ENCODE results near the gene TAF11L2.
"Not testable (repeated sequence)": the region's sequence is repeated elsewhere in the genome, so short reads cannot be mapped to it uniquely, and the experiment has no call there.

Gene TAF11L2

DNA sequence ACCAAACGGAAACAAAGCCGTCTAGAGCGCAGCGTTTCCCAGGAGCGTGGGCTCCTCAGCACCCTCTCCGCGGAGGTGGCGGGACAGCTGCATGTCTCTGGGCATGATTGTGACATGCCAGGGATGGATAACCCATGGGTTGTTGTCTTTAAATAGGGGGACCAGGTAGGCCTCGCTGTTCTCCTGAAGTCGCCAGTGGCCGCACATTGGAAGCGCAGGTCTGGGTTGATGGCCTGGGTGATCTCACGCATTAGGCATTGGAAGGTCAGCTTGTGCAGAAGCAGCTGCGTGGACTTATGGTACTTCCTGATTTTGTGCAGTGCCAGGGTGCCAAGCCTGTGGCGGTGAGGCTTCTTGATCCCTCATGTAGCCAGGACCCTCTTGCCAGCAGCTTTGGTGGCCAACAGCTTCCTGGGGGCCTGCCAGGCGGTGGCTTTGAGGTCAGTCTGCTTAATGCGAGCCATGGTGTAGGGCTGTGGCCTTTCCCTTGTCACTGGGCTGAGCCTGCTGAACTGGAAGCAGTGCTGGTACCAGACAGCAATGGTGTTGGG is 13.8 kb downstream of the TAF11L2 start:
- Histone ChIP-seq H3K79me2 (ENCODE audit: control insufficient read depth, insufficient read depth, low read length, poor library complexity) (no peaks in the 10 kb centered on the region), H3K14ac (ENCODE audit: low read length) (no peak overlapping the region), H3K9me3 (ENCODE audit: insufficient read depth, low read depth, low read length) (no peaks in the 10 kb centered on the region), H4K91ac (ENCODE audit: low read depth, low read length) (no peak overlapping the region), H2BK12ac (ENCODE audit: low read length) (no peak overlapping the region), H3K27me3 (ENCODE audit: insufficient read depth, low read length) (no peaks in the 10 kb centered on the region), H4K12ac (ENCODE audit: low read depth, low read length) (no peak overlapping the region), H3K27ac (ENCODE audit: low read depth, low read length) (no peak overlapping the region), H3K4me3 (ENCODE audit: low read depth, low read length) (no peak overlapping the region), H3K4ac (ENCODE audit: low read depth, low read length) (no peak overlapping the region), H3K36me3 (ENCODE audit: control insufficient read depth in 1 of 2, insufficient read depth in 2 of 2, low read length in 2 of 2) (no peaks in the 10 kb centered on the region), H4K8ac (ENCODE audit: low read depth, low read length) (no peak overlapping the region), H3K4me2 (ENCODE audit: low read length) (no peak overlapping the region), H3K4me1 (ENCODE audit: control insufficient read depth in 1 of 2, insufficient read depth in 2 of 2, low read length in 2 of 2) (no peaks in the 10 kb centered on the region), H2BK120ac (ENCODE audit: insufficient read depth, low read length, poor library complexity) (no peak overlapping the region), H2BK5ac (ENCODE audit: low read depth, low read length, poor library complexity) (no peak overlapping the region), H2AFZ (ENCODE audit: insufficient read depth, low read length, poor library complexity) (no peak overlapping the region), H3K9ac (ENCODE audit: low read length) (no peak overlapping the region), H3K79me1 (ENCODE audit: low read length) (no peaks in the 10 kb centered on the region), H3K23ac (ENCODE audit: low read length) (no peak overlapping the region), H3K18ac (ENCODE audit: low read length) (no peak overlapping the region), H2AK5ac (ENCODE audit: low read length) (no peak overlapping the region)
- WGBS (ENCODE audit: extremely low coverage, insufficient coverage, insufficient read length), result no CpG with 5 or more reads among the region's 17 CpGs
- DNase-seq, result no peak

DNA sequence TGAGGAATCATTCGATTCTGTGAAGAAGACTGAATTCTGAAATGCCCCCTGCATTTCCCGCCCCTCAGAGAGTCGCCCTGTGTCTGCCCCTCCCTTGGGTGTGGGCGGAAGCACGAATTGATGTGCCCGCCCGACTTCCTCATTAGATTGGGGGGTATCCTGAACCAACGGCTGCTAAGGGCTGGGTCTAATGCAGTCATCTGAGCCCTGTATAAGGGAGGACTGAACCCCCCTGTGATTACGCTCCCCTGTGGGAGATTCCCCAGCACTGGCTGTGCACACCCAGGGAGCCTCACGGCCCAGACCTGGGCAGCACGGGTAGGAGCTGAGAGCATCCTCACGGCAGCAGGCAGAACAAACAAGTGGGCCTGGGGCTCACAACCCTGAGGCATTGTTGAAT is 19.5 kb downstream of the TAF11L2 start:
- not testable (repeated sequence) for H3K79me2 ChIP-seq (ENCODE audit: control insufficient read depth, insufficient read depth, low read length, poor library complexity); H3K14ac ChIP-seq (ENCODE audit: low read length); H2AFZ ChIP-seq (ENCODE audit: insufficient read depth, low read length, poor library complexity); H3K36me3 ChIP-seq (ENCODE audit: control insufficient read depth in 1 of 2, insufficient read depth in 2 of 2, low read length in 2 of 2); H3K4me2 ChIP-seq (ENCODE audit: low read length); H3K9me3 ChIP-seq (ENCODE audit: insufficient read depth, low read depth, low read length); H3K23ac ChIP-seq (ENCODE audit: low read length); H4K12ac ChIP-seq (ENCODE audit: low read depth, low read length); H3K27ac ChIP-seq (ENCODE audit: low read depth, low read length); H3K79me1 ChIP-seq (ENCODE audit: low read length); H4K8ac ChIP-seq (ENCODE audit: low read depth, low read length); H2BK5ac ChIP-seq (ENCODE audit: low read depth, low read length, poor library complexity); H3K9ac ChIP-seq (ENCODE audit: low read length); H2BK12ac ChIP-seq (ENCODE audit: low read length); H3K27me3 ChIP-seq (ENCODE audit: insufficient read depth, low read length); H3K4ac ChIP-seq (ENCODE audit: low read depth, low read length); H4K91ac ChIP-seq (ENCODE audit: low read depth, low read length); H3K18ac ChIP-seq (ENCODE audit: low read length); H3K4me1 ChIP-seq (ENCODE audit: control insufficient read depth in 1 of 2, insufficient read depth in 2 of 2, low read length in 2 of 2); H2BK120ac ChIP-seq (ENCODE audit: insufficient read depth, low read length, poor library complexity); H3K4me3 ChIP-seq (ENCODE audit: low read depth, low read length); H2AK5ac ChIP-seq (ENCODE audit: low read length); DNase-seq
- WGBS (ENCODE audit: extremely low coverage, insufficient coverage, insufficient read length), result no CpG with 5 or more reads among the region's 12 CpGs

DNA sequence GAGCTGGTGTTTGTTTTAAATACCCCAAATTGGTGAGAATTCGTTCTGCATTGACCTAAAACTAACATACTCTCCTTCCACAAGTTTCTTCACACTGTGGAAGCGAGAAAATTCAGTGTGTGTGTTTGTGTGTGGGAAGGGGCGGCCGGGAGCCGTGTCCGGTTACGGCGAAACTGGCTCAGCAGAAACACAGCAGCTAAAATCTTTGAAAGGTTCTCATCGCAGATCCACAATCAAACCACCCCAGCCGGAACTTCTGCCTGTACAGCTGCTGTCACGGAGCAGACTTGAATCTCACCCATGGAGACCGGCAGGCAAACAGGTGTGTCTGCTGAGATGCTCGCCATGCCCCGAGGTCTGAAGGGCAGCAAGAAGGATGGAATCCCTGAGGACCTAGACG is 20.0 kb downstream of the TAF11L2 start, which contains the start of gene TAF11L3:
Gene TAF11L3, plus strand, starts transcription at position 301 of the 400 bp plus-strand sequence.
- not testable (repeated sequence) for DNase-seq

GRCh38 chr5:17519508-17519907 is 21.5 kb downstream of the TAF11L2 start:
- not testable (repeated sequence) for H3K4me3 ChIP-seq (ENCODE audit: low read depth, low read length); H3K9me3 ChIP-seq (ENCODE audit: insufficient read depth, low read depth, low read length); H2AFZ ChIP-seq (ENCODE audit: insufficient read depth, low read length, poor library complexity); H4K12ac ChIP-seq (ENCODE audit: low read depth, low read length); H4K8ac ChIP-seq (ENCODE audit: low read depth, low read length); H3K14ac ChIP-seq (ENCODE audit: low read length); H3K27me3 ChIP-seq (ENCODE audit: insufficient read depth, low read length); H2BK120ac ChIP-seq (ENCODE audit: insufficient read depth, low read length, poor library complexity); H3K79me2 ChIP-seq (ENCODE audit: control insufficient read depth, insufficient read depth, low read length, poor library complexity); H3K27ac ChIP-seq (ENCODE audit: low read depth, low read length); H2AK5ac ChIP-seq (ENCODE audit: low read length); H3K4me2 ChIP-seq (ENCODE audit: low read length); H2BK12ac ChIP-seq (ENCODE audit: low read length); H3K4me1 ChIP-seq (ENCODE audit: control insufficient read depth in 1 of 2, insufficient read depth in 2 of 2, low read length in 2 of 2); H3K36me3 ChIP-seq (ENCODE audit: control insufficient read depth in 1 of 2, insufficient read depth in 2 of 2, low read length in 2 of 2); H2BK5ac ChIP-seq (ENCODE audit: low read depth, low read length, poor library complexity); H4K91ac ChIP-seq (ENCODE audit: low read depth, low read length); H3K18ac ChIP-seq (ENCODE audit: low read length); H3K79me1 ChIP-seq (ENCODE audit: low read length); H3K9ac ChIP-seq (ENCODE audit: low read length); DNase-seq; H3K23ac ChIP-seq (ENCODE audit: low read length); H3K4ac ChIP-seq (ENCODE audit: low read depth, low read length)
- no CpG with 5 or more reads among the region's 14 CpGs for WGBS (ENCODE audit: extremely low coverage, insufficient coverage, insufficient read length)

More for the DNA sequence above, 20.0 kb downstream of the TAF11L2 start, which contains the start of gene TAF11L3:
- not testable (repeated sequence) for H3K4me2 ChIP-seq (ENCODE audit: low read length); H4K91ac ChIP-seq (ENCODE audit: low read depth, low read length); H3K79me2 ChIP-seq (ENCODE audit: control insufficient read depth, insufficient read depth, low read length, poor library complexity); H2BK12ac ChIP-seq (ENCODE audit: low read length); H2AFZ ChIP-seq (ENCODE audit: insufficient read depth, low read length, poor library complexity); H3K14ac ChIP-seq (ENCODE audit: low read length); H3K9ac ChIP-seq (ENCODE audit: low read length); H3K79me1 ChIP-seq (ENCODE audit: low read length); H3K4me1 ChIP-seq (ENCODE audit: control insufficient read depth in 1 of 2, insufficient read depth in 2 of 2, low read length in 2 of 2); H3K9me3 ChIP-seq (ENCODE audit: insufficient read depth, low read depth, low read length); H3K18ac ChIP-seq (ENCODE audit: low read length); H3K4me3 ChIP-seq (ENCODE audit: low read depth, low read length); H3K23ac ChIP-seq (ENCODE audit: low read length); H2BK5ac ChIP-seq (ENCODE audit: low read depth, low read length, poor library complexity); H3K27me3 ChIP-seq (ENCODE audit: insufficient read depth, low read length); H4K12ac ChIP-seq (ENCODE audit: low read depth, low read length); H4K8ac ChIP-seq (ENCODE audit: low read depth, low read length); H3K27ac ChIP-seq (ENCODE audit: low read depth, low read length); H3K4ac ChIP-seq (ENCODE audit: low read depth, low read length); H2AK5ac ChIP-seq (ENCODE audit: low read length); H2BK120ac ChIP-seq (ENCODE audit: insufficient read depth, low read length, poor library complexity); H3K36me3 ChIP-seq (ENCODE audit: control insufficient read depth in 1 of 2, insufficient read depth in 2 of 2, low read length in 2 of 2)
- WGBS (ENCODE audit: extremely low coverage, insufficient coverage, insufficient read length), result no CpG with 5 or more reads among the region's 15 CpGs
